Endodermal cell (in vitro differentiated cells): ENCODE data around the gene ELAVL1. TPM values are rescaled to one million over a fixed set of nuclear protein-coding genes. Genes with fewer than 3 reads are reported as not detected.

ENCODE experiments used
- DNase-seq: peaks from one replicate; pipeline ENCODE4 v3.0.0-alpha.2; 2017
- H3K27ac ChIP-seq: 2 replicates; pipeline ENCODE4 v1.5.1; 2013; ENCODE audit warnings: mild to moderate bottlenecking, low read depth, low read length, moderate library complexity
- H3K27me3 ChIP-seq: 2 replicates; pipeline ENCODE4 v1.6.1; 2013; ENCODE audit warnings: mild to moderate bottlenecking, low read length, moderate library complexity; ENCODE audit not compliant: insufficient read depth, control insufficient read depth, poor library complexity, severe bottlenecking
- H3K36me3 ChIP-seq: 2 replicates; pipeline ENCODE4 v1.7.0; 2013; ENCODE audit warnings: mild to moderate bottlenecking, low read length, moderate library complexity; ENCODE audit not compliant: control insufficient read depth, insufficient read depth
- H3K4me1 ChIP-seq: one replicate; pipeline ENCODE4 v1.7.0; 2013; ENCODE audit warnings: low read length; ENCODE audit not compliant: control insufficient read depth, insufficient read depth
- H3K4me3 ChIP-seq: 2 replicates; pipeline ENCODE4 v1.5.1; 2013; ENCODE audit warnings: mild to moderate bottlenecking, low read length, moderate library complexity
- H3K9ac ChIP-seq: 2 replicates; pipeline ENCODE4 v1.6.1; 2013; ENCODE audit warnings: mild to moderate bottlenecking, low read length, moderate library complexity; ENCODE audit not compliant: poor library complexity, severe bottlenecking; ENCODE audit errors: extremely low read depth
- H3K9me3 ChIP-seq: 2 replicates; pipeline ENCODE4 v1.6.1; 2013; ENCODE audit warnings: mild to moderate bottlenecking, low read length, moderate library complexity; ENCODE audit not compliant: control insufficient read depth
- H3K27ac Mint-ChIP-seq: 2 replicates; pipeline ENCODE4 v1.8.0; 2020; ENCODE audit warnings: mixed read lengths
- H3K27me3 Mint-ChIP-seq: 2 replicates; pipeline ENCODE4 v1.8.0; 2021; ENCODE audit warnings: mild to moderate bottlenecking, mixed read lengths; ENCODE audit not compliant: insufficient read depth
- H3K36me3 Mint-ChIP-seq: 2 replicates; pipeline ENCODE4 v1.8.0; 2020; ENCODE audit warnings: low read depth, mixed read lengths
- H3K4me1 Mint-ChIP-seq: 2 replicates; pipeline ENCODE4 v1.8.0; 2020; ENCODE audit warnings: mixed read lengths
- H3K4me3 Mint-ChIP-seq: 2 replicates; pipeline ENCODE4 v1.8.0; 2020; ENCODE audit warnings: mild to moderate bottlenecking, moderate library complexity, mixed read lengths
- H3K9me3 Mint-ChIP-seq: 2 replicates; pipeline ENCODE4 v1.8.0; 2020; ENCODE audit warnings: mild to moderate bottlenecking, mixed read lengths
- WGBS, 2 experiments: methylation state at CpG; one replicate each; pipeline versions ENCODE4 v1.1.5 to v1.1.7; 2013; ENCODE audit warnings: missing lambda C conversion rate in 2 of 2, mixed read lengths in 1 of 2; ENCODE audit not compliant: insufficient coverage in 1 of 2, insufficient read length in 1 of 2; 5-methylcytosine and 5-hydroxymethylcytosine counted together
- total RNA-seq, 2 donors: library from RNA; stranded (reverse); fragmentation: NEBNext Ultra II Directional in 1 of 2; extraction: Animal tissue kit (Norgen Biotek cat#: 25700) in 1 of 2; gene quantifications; 2 replicates in 1 of 2; 3 replicates in 1 of 2; pipeline ENCODE4 v1.2.1, GENCODE V29; 2021
- TF ChIP-seq, protein P1 (sequence below): fragments of 200-600 bp; sonication (generic); conservative IDR thresholded peaks from 2 replicates; pipeline ENCODE4 v1.5.0; 2021; ENCODE audit warnings: antibody characterized with exemption, mild to moderate bottlenecking

The ELAVL1 gene
- total RNA-seq, 2 donors from 2014 or later: 123 to 149 TPM

DNA sequence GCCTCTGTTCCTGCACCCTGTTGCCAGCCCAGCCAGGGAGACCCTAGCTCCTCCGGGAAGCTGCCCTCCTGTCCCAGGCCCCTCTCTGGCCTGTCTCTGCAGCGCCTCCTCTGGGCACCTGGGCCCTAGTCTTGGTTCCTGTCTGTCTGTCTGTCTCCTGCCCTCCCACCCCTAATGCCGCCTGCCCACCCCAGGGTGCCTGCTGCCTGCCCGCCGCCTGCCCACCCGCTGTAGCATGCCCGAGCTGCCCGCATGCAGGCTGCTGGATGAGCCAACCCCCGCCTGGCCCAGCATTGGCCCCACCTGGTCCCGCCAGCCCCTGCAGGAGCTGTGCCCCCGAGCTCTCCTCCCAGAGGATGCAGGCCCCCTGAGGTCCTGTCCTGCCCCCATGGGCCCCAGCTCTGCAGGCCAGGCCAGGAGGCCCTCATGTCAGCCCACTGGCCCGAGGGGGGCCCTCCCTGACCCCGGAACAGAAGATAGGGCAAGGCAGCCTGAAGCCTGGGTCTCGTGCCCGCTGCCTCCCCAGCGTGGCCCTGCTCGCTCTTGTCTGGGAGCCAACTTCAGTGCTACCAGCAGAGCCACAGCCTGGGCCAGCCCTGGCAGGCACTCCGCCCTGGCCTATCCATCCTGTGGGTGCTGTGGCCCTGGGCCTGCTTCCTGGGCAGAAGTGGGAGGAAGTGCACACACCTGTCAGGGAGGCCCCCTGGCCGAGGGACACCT lies 96.5 kb downstream of the ELAVL1 start:
- Histone ChIP-seq H3K4me3 (no peak overlapping the region), H3K27me3 (no peaks in the 10 kb centered on the region), H3K27ac (no peak overlapping the region), H3K9ac (no peak overlapping the region), H3K36me3 (peaks cover 30% of the 10 kb centered on the region), H3K9me3 (no peaks in the 10 kb centered on the region), H3K4me1 (no peaks in the 10 kb centered on the region)
- no peak overlapping the region for H3K27ac Mint-ChIP-seq
- TF ChIP-seq, protein P1, sequence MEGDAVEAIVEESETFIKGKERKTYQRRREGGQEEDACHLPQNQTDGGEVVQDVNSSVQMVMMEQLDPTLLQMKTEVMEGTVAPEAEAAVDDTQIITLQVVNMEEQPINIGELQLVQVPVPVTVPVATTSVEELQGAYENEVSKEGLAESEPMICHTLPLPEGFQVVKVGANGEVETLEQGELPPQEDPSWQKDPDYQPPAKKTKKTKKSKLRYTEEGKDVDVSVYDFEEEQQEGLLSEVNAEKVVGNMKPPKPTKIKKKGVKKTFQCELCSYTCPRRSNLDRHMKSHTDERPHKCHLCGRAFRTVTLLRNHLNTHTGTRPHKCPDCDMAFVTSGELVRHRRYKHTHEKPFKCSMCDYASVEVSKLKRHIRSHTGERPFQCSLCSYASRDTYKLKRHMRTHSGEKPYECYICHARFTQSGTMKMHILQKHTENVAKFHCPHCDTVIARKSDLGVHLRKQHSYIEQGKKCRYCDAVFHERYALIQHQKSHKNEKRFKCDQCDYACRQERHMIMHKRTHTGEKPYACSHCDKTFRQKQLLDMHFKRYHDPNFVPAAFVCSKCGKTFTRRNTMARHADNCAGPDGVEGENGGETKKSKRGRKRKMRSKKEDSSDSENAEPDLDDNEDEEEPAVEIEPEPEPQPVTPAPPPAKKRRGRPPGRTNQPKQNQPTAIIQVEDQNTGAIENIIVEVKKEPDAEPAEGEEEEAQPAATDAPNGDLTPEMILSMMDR: no peak
- H3K36me3 Mint-ChIP-seq: peaks cover 21% of the 10 kb centered on the region
- WGBS, 2 experiments: 50 to 90% methylated on average over 2 to 19 of the region's 19 CpGs
- peaks cover 2% of the 10 kb centered on the region for H3K27me3 Mint-ChIP-seq
- H3K4me3 Mint-ChIP-seq: no peak overlapping the region
- no peaks in the 10 kb centered on the region for H3K9me3 Mint-ChIP-seq
- no peak for DNase-seq
- peaks cover 11% of the 10 kb centered on the region for H3K4me1 Mint-ChIP-seq

Other genes starting within 250 kb of the ELAVL1 start
- gene CLEC4M, start 242.4 kb downstream of the ELAVL1 start, total RNA-seq: not detected
- 1 to 10 TPM; 6.4 to 9.2 TPM for gene EVI5L, start 175.4 kb downstream of the ELAVL1 start, total RNA-seq
- gene PRR36, start 131.3 kb downstream of the ELAVL1 start, total RNA-seq: 10 to 100 TPM in 1 of 2 donors, 1 to 10 TPM in 1; 9.5 to 20.2 TPM
- gene LRRC8E, start 117.1 kb downstream of the ELAVL1 start, total RNA-seq: 1 to 10 TPM; 2.8 to 3.4 TPM
- gene MAP2K7, start 101.8 kb downstream of the ELAVL1 start, total RNA-seq: 10 to 100 TPM; 33.4 to 40.0 TPM
- 1 to 10 TPM in 1 of 2 donors, under 1 TPM in 1; 0.84 to 2.2 TPM for gene TGFBR3L, start 90.8 kb downstream of the ELAVL1 start, total RNA-seq
- gene SNAPC2, start 85.3 kb downstream of the ELAVL1 start, total RNA-seq: 10 to 100 TPM; 11.9 to 14.2 TPM
- 10 to 100 TPM; 60.1 to 87.2 TPM for gene CTXN1, start 79.5 kb downstream of the ELAVL1 start, total RNA-seq
- 10 to 100 TPM; 78.1 to 80.0 TPM for gene TIMM44, start 62.0 kb downstream of the ELAVL1 start, total RNA-seq
- gene CCL25, start 47.1 kb upstream of the ELAVL1 start, total RNA-seq: not detected
- gene FBN3, start 144.0 kb upstream of the ELAVL1 start, total RNA-seq: 100 to 1,000 TPM; 105 to 143 TPM
- gene CERS4, start 203.7 kb upstream of the ELAVL1 start, total RNA-seq: 100 to 1,000 TPM in 1 of 2 donors, 10 to 100 TPM in 1; 76.9 to 105 TPM